Astrocyte (in vitro differentiated cells and primary cell): ENCODE data around the gene ZNF497. TPM values are rescaled to one million over a fixed set of nuclear protein-coding genes. Genes with fewer than 3 reads are reported as not detected.

ENCODE experiments used
- DNase-seq: peaks from one replicate; pipeline ENCODE4 v3.0.0-alpha.2; 2010; ENCODE audit warnings: low read depth
- FAIRE-seq: peaks from 2 replicates; lab custom pipeline; 2011; peaks lifted over from hg19 to GRCh38; lab: Jason Lieb, UNC
- H2AFZ ChIP-seq: 2 replicates; pipeline ENCODE4 v1.6.0; 2012; ENCODE audit warnings: low read depth, low read length, inconsistent platforms
- H3K27ac ChIP-seq: 2 replicates; pipeline ENCODE4 v1.5.1; 2011; ENCODE audit warnings: low read depth, low read length, inconsistent platforms
- H3K27me3 ChIP-seq: 2 replicates; pipeline ENCODE4 v1.6.0; 2011; ENCODE audit warnings: low read length, inconsistent platforms; ENCODE audit not compliant: insufficient read depth
- H3K36me3 ChIP-seq: 2 replicates; pipeline ENCODE4 v1.5.1; 2011; ENCODE audit warnings: low read length, inconsistent platforms; ENCODE audit not compliant: insufficient read depth
- H3K4me1 ChIP-seq: 2 replicates; pipeline ENCODE4 v1.5.1; 2011; ENCODE audit warnings: low read length, inconsistent platforms; ENCODE audit not compliant: insufficient read depth
- H3K4me2 ChIP-seq: 2 replicates; pipeline ENCODE4 v1.6.0; 2012; ENCODE audit warnings: low read length, inconsistent platforms
- H3K4me3 ChIP-seq: 2 replicates; pipeline ENCODE4 v1.5.1; 2011; ENCODE audit warnings: low read depth, mild to moderate bottlenecking, low read length, inconsistent platforms; ENCODE audit not compliant: insufficient read depth
- H3K79me2 ChIP-seq: 2 replicates; pipeline ENCODE4 v1.6.0; 2012; ENCODE audit warnings: mild to moderate bottlenecking, low read length, inconsistent platforms; ENCODE audit not compliant: insufficient read depth
- H3K9ac ChIP-seq: 2 replicates; pipeline ENCODE4 v1.6.0; 2012; ENCODE audit warnings: mild to moderate bottlenecking, low read length, inconsistent platforms
- H3K9me3 ChIP-seq: 2 replicates; pipeline ENCODE4 v1.5.1; 2012; ENCODE audit warnings: low read depth, mild to moderate bottlenecking, low read length, inconsistent platforms; ENCODE audit not compliant: insufficient read depth
- H4K20me1 ChIP-seq: 2 replicates; pipeline ENCODE4 v1.6.0; 2012; ENCODE audit warnings: low read length, inconsistent platforms; ENCODE audit not compliant: insufficient read depth
- H3K27ac Mint-ChIP-seq: one replicate; pipeline ENCODE4 v1.8.0; 2021; ENCODE audit warnings: mild to moderate bottlenecking, mixed read lengths; ENCODE audit not compliant: unreplicated experiment
- H3K27me3 Mint-ChIP-seq: one replicate; pipeline ENCODE4 v1.8.0; 2021; ENCODE audit warnings: low read depth, mixed read lengths; ENCODE audit not compliant: unreplicated experiment
- H3K36me3 Mint-ChIP-seq: one replicate; pipeline ENCODE4 v1.8.0; 2021; ENCODE audit warnings: low read depth, mixed read lengths; ENCODE audit not compliant: unreplicated experiment
- H3K4me1 Mint-ChIP-seq: one replicate; pipeline ENCODE4 v1.8.0; 2021; ENCODE audit warnings: low read depth, mixed read lengths; ENCODE audit not compliant: unreplicated experiment
- H3K4me3 Mint-ChIP-seq: one replicate; pipeline ENCODE4 v1.8.0; 2021; ENCODE audit warnings: mild to moderate bottlenecking, moderate library complexity, mixed read lengths; ENCODE audit not compliant: unreplicated experiment
- H3K9me3 Mint-ChIP-seq: one replicate; pipeline ENCODE4 v1.8.0; 2021; ENCODE audit warnings: mild to moderate bottlenecking, mixed read lengths; ENCODE audit not compliant: unreplicated experiment
- EZH2 ChIP-seq: IDR thresholded peaks from 2 replicates; pipeline ENCODE4 v1.6.1; 2012; ENCODE audit warnings: mild to moderate bottlenecking, low read length, inconsistent platforms; ENCODE audit not compliant: insufficient read depth
- total RNA-seq: library from RNA; stranded (reverse); gene quantifications from 2 replicates; pipeline ENCODE4 v1.2.1, GENCODE V29; 2021
- TF ChIP-seq, protein P1 (sequence below): IDR thresholded peaks from 2 replicates; pipeline ENCODE4 v1.5.1; 2011; ENCODE audit warnings: low read depth, mild to moderate bottlenecking, inconsistent platforms, low read length, moderate library complexity; ENCODE audit not compliant: insufficient read depth

The ZNF497 gene
- total RNA-seq, 1 donor from 2014 or later = 0.43 TPM

DNA sequence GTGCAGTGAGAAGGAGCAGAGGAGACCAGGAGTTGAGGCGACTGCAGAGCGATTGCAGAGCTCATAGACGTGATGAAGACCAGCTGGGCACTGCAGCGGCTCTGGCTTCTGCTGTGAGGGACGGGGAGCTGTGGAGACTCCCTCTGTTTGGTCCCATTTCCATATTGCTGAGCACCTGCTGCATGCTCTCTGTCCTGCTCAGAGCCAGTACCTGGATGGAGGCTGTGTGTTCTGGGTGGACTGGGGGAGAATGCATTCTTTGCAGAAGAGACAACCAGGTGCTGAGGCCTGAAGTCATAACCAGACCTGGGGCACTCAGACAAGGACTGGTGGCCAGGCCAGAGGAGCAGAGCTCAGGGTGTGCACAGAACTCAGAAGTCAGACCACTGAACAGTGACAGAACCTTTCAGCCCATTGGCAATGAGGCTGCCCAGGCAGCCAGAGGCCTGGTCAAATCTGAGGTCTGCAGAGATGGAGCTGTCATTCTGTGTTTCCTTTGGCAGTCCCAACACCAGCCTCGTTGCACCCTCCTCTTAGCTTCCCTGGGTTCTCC is 8.0 kb downstream of the ZNF497 start:
- Histone ChIP-seq H2AFZ (no peak overlapping the region), H3K9ac (no peak overlapping the region), H3K4me1 (peaks cover 5% of the 10 kb centered on the region), H3K27me3 (peaks cover 5% of the 10 kb centered on the region), H3K27ac (no peak overlapping the region), H3K4me3 (no peak overlapping the region), H4K20me1 (peaks cover 3% of the 10 kb centered on the region), H3K9me3 (peaks cover 16% of the 10 kb centered on the region), H3K4me2 (no peak overlapping the region), H3K79me2 (no peaks in the 10 kb centered on the region), H3K36me3 (no peaks in the 10 kb centered on the region)
- Mint-ChIP-seq H3K4me1 (peaks cover 2% of the 10 kb centered on the region), H3K9me3 (no peaks in the 10 kb centered on the region), H3K27me3 (no peaks in the 10 kb centered on the region), H3K36me3 (peaks cover 9% of the 10 kb centered on the region), H3K27ac (no peak overlapping the region), H3K4me3 (no peak overlapping the region)
- TF ChIP-seq, protein P1, sequence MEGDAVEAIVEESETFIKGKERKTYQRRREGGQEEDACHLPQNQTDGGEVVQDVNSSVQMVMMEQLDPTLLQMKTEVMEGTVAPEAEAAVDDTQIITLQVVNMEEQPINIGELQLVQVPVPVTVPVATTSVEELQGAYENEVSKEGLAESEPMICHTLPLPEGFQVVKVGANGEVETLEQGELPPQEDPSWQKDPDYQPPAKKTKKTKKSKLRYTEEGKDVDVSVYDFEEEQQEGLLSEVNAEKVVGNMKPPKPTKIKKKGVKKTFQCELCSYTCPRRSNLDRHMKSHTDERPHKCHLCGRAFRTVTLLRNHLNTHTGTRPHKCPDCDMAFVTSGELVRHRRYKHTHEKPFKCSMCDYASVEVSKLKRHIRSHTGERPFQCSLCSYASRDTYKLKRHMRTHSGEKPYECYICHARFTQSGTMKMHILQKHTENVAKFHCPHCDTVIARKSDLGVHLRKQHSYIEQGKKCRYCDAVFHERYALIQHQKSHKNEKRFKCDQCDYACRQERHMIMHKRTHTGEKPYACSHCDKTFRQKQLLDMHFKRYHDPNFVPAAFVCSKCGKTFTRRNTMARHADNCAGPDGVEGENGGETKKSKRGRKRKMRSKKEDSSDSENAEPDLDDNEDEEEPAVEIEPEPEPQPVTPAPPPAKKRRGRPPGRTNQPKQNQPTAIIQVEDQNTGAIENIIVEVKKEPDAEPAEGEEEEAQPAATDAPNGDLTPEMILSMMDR = no peak
- no peak for TF ChIP-seq EZH2
- DNase-seq = no peak
- FAIRE-seq = no peak

DNA sequence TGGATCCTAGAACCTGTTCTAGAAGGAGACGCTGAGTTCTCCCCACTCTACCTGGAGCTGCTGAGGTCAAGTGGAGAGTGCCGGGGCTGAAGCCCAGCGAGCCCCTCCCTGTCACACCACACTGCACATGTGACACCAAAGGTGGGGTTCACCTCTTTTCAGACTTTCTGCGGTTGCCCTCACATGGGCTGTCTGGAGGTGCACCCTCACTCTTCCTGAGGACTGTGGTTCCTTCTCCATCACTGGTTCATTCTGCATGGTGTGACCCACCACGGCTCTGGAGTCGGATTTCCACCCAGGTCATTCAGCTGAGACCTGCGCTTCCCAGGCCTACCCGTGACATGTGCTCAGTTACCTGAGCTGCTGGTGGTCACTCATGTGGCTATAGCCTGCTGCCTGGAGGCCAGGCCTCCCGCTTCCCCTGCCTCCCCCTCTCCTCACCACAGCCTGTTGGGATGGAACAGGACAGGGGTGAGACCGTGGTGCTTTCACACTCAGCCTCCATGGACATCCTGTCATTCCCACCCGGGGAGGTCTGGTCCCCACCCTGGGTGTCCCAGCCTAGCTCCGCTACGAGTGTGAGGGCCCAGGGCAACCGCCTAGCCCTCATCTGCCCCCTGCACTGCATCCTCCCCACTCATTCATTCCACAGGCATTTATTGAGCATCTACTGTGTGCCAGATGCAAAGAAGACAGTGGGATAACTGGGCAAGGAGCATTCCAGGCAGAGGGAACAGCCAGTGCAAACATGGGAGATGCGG is 8.7 kb downstream of the ZNF497 start:
- FAIRE-seq = no peak
- H3K36me3 ChIP-seq = no peaks in the 10 kb centered on the region

More for the DNA sequence above, 8.7 kb downstream of the ZNF497 start:
- Histone ChIP-seq H4K20me1 (peaks cover 8% of the 10 kb centered on the region), H3K27me3 (peaks cover 5% of the 10 kb centered on the region), H3K4me1 (peaks cover 5% of the 10 kb centered on the region), H3K9me3 (peaks cover 16% of the 10 kb centered on the region), H3K4me2 (no peak overlapping the region), H3K9ac (no peak overlapping the region), H3K4me3 (no peak overlapping the region), H2AFZ (no peak overlapping the region), H3K79me2 (no peaks in the 10 kb centered on the region), H3K27ac (no peak overlapping the region)
- H3K36me3 Mint-ChIP-seq = peaks cover 11% of the 10 kb centered on the region
- no peak for TF ChIP-seq EZH2
- TF ChIP-seq, protein P1 = no peak
- H3K4me3 Mint-ChIP-seq = no peak overlapping the region
- no peak for DNase-seq
- H3K27me3 Mint-ChIP-seq = no peaks in the 10 kb centered on the region
- no peaks in the 10 kb centered on the region for H3K9me3 Mint-ChIP-seq
- no peak overlapping the region for H3K27ac Mint-ChIP-seq
- H3K4me1 Mint-ChIP-seq = peaks cover 2% of the 10 kb centered on the region
